HFF-Myc (cell line): ENCODE measurements around the gene GTF2H4.

Source experiments
- DNase-seq: peaks from one replicate; pipeline ENCODE4 v3.0.0-alpha.2; 2011; ENCODE audit warnings: low read depth; ENCODE audit errors: extremely low read depth
- H3K4me3 ChIP-seq: replicated peaks from 2 replicates; pipeline ENCODE4 v1.5.1; 2011; ENCODE audit warnings: low read depth, mild to moderate bottlenecking, control low read depth, low read length
- TF ChIP-seq, protein P1 (sequence below): IDR thresholded peaks from 2 replicates; pipeline ENCODE4 v1.5.1; 2012; ENCODE audit warnings: mild to moderate bottlenecking, low read depth, low read length, control low read depth; ENCODE audit errors: missing control alignments

The GTF2H4 gene

GRCh38 chr6:30879684-30880427, 28.2 kb upstream of the GTF2H4 start:
- no peak for DNase-seq
- TF ChIP-seq, protein P1, sequence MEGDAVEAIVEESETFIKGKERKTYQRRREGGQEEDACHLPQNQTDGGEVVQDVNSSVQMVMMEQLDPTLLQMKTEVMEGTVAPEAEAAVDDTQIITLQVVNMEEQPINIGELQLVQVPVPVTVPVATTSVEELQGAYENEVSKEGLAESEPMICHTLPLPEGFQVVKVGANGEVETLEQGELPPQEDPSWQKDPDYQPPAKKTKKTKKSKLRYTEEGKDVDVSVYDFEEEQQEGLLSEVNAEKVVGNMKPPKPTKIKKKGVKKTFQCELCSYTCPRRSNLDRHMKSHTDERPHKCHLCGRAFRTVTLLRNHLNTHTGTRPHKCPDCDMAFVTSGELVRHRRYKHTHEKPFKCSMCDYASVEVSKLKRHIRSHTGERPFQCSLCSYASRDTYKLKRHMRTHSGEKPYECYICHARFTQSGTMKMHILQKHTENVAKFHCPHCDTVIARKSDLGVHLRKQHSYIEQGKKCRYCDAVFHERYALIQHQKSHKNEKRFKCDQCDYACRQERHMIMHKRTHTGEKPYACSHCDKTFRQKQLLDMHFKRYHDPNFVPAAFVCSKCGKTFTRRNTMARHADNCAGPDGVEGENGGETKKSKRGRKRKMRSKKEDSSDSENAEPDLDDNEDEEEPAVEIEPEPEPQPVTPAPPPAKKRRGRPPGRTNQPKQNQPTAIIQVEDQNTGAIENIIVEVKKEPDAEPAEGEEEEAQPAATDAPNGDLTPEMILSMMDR: no peak
- H3K4me3 ChIP-seq: no peak overlapping the region

GRCh38 chr6:30880698-30881252, 27.2 kb upstream of the GTF2H4 start:
- H3K4me3 ChIP-seq: no peak overlapping the region
- DNase-seq: no peak
- TF ChIP-seq, protein P1: no peak

DNA sequence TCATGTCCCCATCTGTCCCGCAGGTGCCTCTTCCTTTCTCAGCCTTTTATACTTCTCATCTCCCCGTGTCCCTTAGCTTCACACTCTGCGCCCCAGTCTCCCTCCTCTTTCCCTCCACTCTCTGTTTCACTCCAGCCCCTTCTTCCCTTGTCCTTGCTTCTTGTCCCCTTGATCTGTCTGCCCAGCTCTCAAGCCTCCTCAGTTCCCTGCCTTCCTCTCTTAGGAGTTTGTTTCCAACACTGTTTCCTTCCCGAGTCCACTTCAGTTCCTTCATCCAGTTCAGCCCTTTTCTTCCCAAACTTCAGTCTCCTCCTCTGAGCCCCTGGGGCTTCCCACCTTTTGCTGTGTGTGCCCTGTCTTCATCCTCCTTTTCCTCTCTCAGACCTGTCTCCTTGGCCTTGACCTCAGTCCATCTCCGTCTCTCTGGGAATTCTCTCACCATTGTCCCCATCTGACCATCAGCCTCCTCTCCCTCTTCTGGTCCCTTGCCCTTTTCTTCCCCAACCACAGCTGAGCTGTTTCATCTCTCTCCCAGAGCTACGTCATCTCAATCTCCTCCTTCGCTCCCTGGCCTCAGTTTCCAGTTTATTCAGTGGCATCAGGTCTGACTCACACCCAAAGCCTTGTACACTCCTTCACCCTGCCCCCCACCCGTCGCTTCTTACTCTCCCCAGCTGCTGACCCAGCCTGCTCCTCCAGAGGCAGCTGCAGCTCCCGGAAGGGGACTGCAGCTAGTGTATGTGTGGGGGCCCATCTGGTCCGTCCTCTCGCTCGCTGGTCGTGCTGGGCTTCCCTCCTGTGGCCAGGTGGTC, 26.4 kb upstream of the GTF2H4 start:
- H3K4me3 ChIP-seq: no peak overlapping the region
- no peak for DNase-seq
- TF ChIP-seq, protein P1: no peak

DNA sequence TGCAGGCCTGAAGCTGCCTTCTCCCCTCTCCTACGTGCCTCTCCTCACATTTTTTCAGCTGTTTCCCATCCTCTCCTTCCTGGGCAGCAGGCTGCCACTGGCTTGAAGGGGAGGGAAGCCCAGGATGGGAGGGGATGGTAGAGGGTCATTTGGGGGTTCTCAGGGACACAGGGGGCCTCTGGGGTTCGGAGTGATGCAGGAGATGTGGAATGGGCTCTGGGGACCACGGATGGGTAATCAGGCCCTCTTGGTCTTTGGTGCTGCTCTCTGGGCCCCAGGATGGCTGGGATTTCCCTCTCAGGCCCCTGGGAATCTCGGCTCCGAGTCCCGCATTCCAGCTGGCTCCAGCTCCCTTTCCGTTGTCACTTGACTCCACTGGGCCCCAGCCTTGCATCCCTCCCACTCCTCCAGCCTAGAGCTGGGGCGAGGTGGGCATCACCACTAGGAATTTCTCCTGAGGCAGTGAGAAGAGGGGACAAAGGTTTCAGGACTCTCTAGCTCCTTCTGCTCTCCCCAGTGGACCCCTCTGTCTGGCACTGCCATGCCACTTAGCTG, 25.7 kb upstream of the GTF2H4 start:
- no peak for DNase-seq
- no peak overlapping the region for H3K4me3 ChIP-seq

GRCh38 chr6:30882759-30883684, 25.0 kb upstream of the GTF2H4 start:
- no peak for DNase-seq
- TF ChIP-seq, protein P1: no peak
- no peak overlapping the region for H3K4me3 ChIP-seq

More for the DNA sequence above, 25.7 kb upstream of the GTF2H4 start:
- TF ChIP-seq, protein P1: no peak
